Measurements from ENCODE around the gene LRRN2.

- TF ChIP-seq CTCF (IDR thresholded peaks at IDR 0.05; ENCODE audit: low read length) (no peak), EZH2 (IDR thresholded peaks at IDR 0.05; ENCODE audit: borderline replicate concordance, low read length) (no peak)
Measured at GRCh38 chr1:204688007-204688406, 2.5 kb upstream of the LRRN2 start.
